CD8-positive, alpha-beta memory T cell (primary cell): Measurements from ENCODE around the gene PDGFA. TPM values are rescaled to one million over a fixed set of nuclear protein-coding genes. Genes with fewer than 3 reads are reported as not detected.
A peak's percentile ranks its signal among the peaks of the same experiment; 100 is the strongest.

Experiments
- CTCF ChIA-PET: fragments of 350-600 bp; sonication (Branson Sonifier 250); formaldehyde crosslinking; loops from one replicate; lab custom pipeline; 2021; ENCODE audit warnings: antibody characterized with exemption; lab: Charles Lee
- POLR2A ChIA-PET: fragments of 350-600 bp; sonication (Branson Sonifier 250); formaldehyde crosslinking; loops from one replicate; lab custom pipeline; 2021; ENCODE audit warnings: antibody characterized with exemption; lab: Charles Lee
- DNase-seq, 5 donors: peaks; one replicate each; pipeline versions ENCODE4 v3.0.0 to v3.0.0-alpha.2; 2020 to 2022; ENCODE audit warnings: mixed read lengths in 1 of 5
- H3K27ac ChIP-seq: one replicate; pipeline ENCODE4 v1.7.0; 2013; ENCODE audit warnings: low read depth, mild to moderate bottlenecking, low read length, moderate library complexity
- H3K27me3 ChIP-seq: 2 replicates; pipeline ENCODE4 v1.7.0; 2013; ENCODE audit warnings: low read length, mild to moderate bottlenecking; ENCODE audit not compliant: insufficient read depth, poor library complexity, severe bottlenecking
- H3K36me3 ChIP-seq: 2 replicates; pipeline ENCODE4 v1.7.0; 2013; ENCODE audit warnings: mild to moderate bottlenecking, low read length, moderate library complexity; ENCODE audit not compliant: insufficient read depth
- H3K4me1 ChIP-seq: 2 replicates; pipeline ENCODE4 v1.7.0; 2013; ENCODE audit warnings: mild to moderate bottlenecking, low read length, moderate library complexity; ENCODE audit not compliant: insufficient read depth
- H3K4me3 ChIP-seq: 2 replicates; pipeline ENCODE4 v1.7.0; 2013; ENCODE audit warnings: mild to moderate bottlenecking, low read length
- H3K9me3 ChIP-seq: 2 replicates; pipeline ENCODE4 v1.7.0; 2013; ENCODE audit warnings: mild to moderate bottlenecking, low read length
- H3K27ac Mint-ChIP-seq, 8 donors: one replicate each; pipeline ENCODE4 v1.8.0; 2020 to 2021; ENCODE audit warnings: mixed read lengths in 8 of 8, mild to moderate bottlenecking in 6 of 8, inconsistent platforms in 3 of 8, moderate library complexity in 3 of 8
- H3K27me3 Mint-ChIP-seq, 2 donors: one replicate each; pipeline ENCODE4 v1.8.0; 2020 to 2021; ENCODE audit warnings: mixed read lengths in 2 of 2, mild to moderate bottlenecking in 1 of 2, moderate library complexity in 1 of 2
- H3K36me3 Mint-ChIP-seq, 3 donors: one replicate each; pipeline ENCODE4 v1.8.0; 2020 to 2021; ENCODE audit warnings: mixed read lengths in 3 of 3, inconsistent platforms in 1 of 3, mild to moderate bottlenecking in 1 of 3
- H3K4me1 Mint-ChIP-seq, 3 donors: one replicate each; pipeline ENCODE4 v1.8.0; 2020 to 2021; ENCODE audit warnings: mixed read lengths in 3 of 3, inconsistent platforms in 1 of 3, mild to moderate bottlenecking in 1 of 3
- H3K4me3 Mint-ChIP-seq, 7 donors: one replicate each; pipeline ENCODE4 v1.8.0; 2020 to 2021; ENCODE audit warnings: mixed read lengths in 7 of 7, mild to moderate bottlenecking in 6 of 7, moderate library complexity in 4 of 7, inconsistent platforms in 2 of 7
- H3K9me3 Mint-ChIP-seq, 5 donors: one replicate each; pipeline ENCODE4 v1.8.0; 2020 to 2022; ENCODE audit warnings: mixed read lengths in 5 of 5, mild to moderate bottlenecking in 3 of 5, moderate library complexity in 2 of 5, inconsistent platforms in 1 of 5
- polyA plus RNA-seq: library from polyadenylated mRNA; unstranded; fragments of 300-500 nt; fragmentation: Illumina TruSeq; gene quantifications from one replicate; pipeline ENCODE4 v1.2.3, GENCODE V29; 2021
- total RNA-seq, 2 experiments: library from RNA; stranded (reverse); gene quantifications; one replicate each; pipeline ENCODE4 v1.2.3, GENCODE V29; 2021

PDGFA gene
- total and polyA plus RNA-seq, 3 experiments from 2014 or later: 0.68 to 11.9 (median 11.6) TPM

DNA sequence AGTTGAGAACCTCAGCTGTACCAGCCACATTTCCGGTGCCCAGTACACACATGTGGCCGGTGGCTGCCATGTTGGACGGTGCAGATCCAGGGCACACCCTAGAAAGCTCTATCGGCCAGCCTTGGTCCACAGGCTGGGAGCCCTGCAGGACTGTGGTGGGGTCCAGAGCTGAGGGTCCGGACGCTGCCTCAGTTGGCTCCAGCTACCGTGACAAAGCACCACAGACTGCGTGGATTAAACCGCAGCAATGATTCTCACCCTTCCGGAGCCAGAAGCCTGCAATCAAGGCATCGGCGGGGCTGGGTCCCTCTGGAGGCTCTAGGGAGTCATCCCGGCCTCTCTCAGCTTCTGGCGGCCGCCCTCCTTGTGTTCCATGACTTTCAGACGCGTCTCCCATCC, 50.1 kb downstream of the PDGFA start:
- Mint-ChIP-seq H3K36me3 (no peaks in the 10 kb centered on the region), H3K27me3 (peaks cover 3% of the 10 kb centered on the region in 2 donors), H3K27ac (no peak overlapping the region), H3K4me3 (no peak overlapping the region), H3K4me1 (peaks cover 3 to 12% (median 5%) of the 10 kb centered on the region in 3 donors), H3K9me3 (peaks cover 0 to 11% (median 5%) of the 10 kb centered on the region in 5 donors)
- no peaks in the 10 kb centered on the region for H3K9me3 ChIP-seq
- POLR2A ChIA-PET: no interaction called here
- H3K4me1 ChIP-seq: peaks cover 11% of the 10 kb centered on the region
- peak in 1 of 5 donors; percentile 33 for DNase-seq
- no peak overlapping the region for H3K27ac ChIP-seq
- H3K36me3 ChIP-seq: no peaks in the 10 kb centered on the region
- H3K4me3 ChIP-seq: no peak overlapping the region
- H3K27me3 ChIP-seq: no peaks in the 10 kb centered on the region
- CTCF ChIA-PET: no interaction called here

DNA sequence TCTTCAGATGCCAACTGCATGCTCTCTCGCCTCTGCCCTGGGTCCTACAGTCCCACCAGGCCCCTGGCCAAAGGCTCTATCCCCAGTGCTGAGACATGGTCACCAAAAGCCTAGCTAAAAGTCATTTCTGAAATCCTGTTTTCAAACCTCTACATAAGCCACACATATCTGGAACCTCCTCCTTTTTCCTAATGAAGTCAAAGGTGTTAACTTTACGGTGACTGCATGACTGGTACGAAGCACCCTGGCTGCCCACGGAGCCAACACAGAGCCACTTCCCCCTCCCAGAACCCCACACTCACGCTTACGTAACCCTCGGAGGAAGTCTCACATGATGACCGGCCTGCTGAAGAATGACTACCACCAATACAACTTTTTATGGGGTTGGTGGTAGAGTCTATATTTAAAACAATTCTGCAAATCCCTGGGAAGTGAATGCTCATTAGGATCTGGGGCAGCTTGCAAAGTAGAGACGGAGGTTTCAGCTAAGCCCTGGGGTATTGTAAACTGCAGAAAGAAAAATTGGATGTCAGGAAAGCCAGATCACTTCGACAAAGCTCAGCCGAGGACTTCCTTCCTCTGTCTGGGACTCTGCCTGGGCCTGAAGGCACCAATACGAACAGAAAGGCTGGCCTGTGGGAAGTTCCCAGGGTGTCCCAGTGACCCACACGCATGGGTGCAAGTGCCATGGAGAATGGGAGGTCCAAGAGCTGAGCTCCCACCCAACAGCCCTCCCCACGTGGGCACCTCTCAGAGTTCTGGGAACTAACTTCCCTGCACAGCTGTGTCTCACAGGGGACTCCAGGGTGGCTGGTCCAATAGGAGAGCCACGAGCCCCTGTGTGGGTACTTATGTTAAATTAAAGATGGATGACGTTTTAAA, 50.7 kb downstream of the PDGFA start:
- Mint-ChIP-seq H3K27ac (peak overlapping the region in 4 of 8 donors; percentile 15 to 86 (median 70)), H3K36me3 (no peaks in the 10 kb centered on the region), H3K4me1 (peaks cover 3 to 12% (median 5%) of the 10 kb centered on the region in 3 donors), H3K27me3 (peaks cover 0 to 3% of the 10 kb centered on the region in 2 donors), H3K4me3 (no peak overlapping the region), H3K9me3 (peaks cover 0 to 11% (median 2%) of the 10 kb centered on the region in 5 donors)
- no peak for DNase-seq
- H3K27ac ChIP-seq: no peak overlapping the region
- H3K36me3 ChIP-seq: no peaks in the 10 kb centered on the region
- no peaks in the 10 kb centered on the region for H3K9me3 ChIP-seq
- H3K4me1 ChIP-seq: peaks cover 11% of the 10 kb centered on the region
- H3K27me3 ChIP-seq: no peaks in the 10 kb centered on the region
- no peak overlapping the region for H3K4me3 ChIP-seq
- CTCF ChIA-PET: no interaction called here
- POLR2A ChIA-PET: no interaction called here

GRCh38 chr7:467856-468545, 51.6 kb downstream of the PDGFA start:
- Histone ChIP-seq H3K27me3 (no peaks in the 10 kb centered on the region), H3K4me3 (no peak overlapping the region), H3K27ac (no peak overlapping the region), H3K36me3 (no peaks in the 10 kb centered on the region), H3K4me1 (peaks cover 11% of the 10 kb centered on the region), H3K9me3 (no peaks in the 10 kb centered on the region)
- Mint-ChIP-seq H3K9me3 (peaks cover 0 to 11% (median 2%) of the 10 kb centered on the region in 5 donors), H3K27me3 (peaks cover 0 to 3% of the 10 kb centered on the region in 2 donors), H3K4me3 (no peak overlapping the region), H3K4me1 (peaks cover 3 to 12% (median 5%) of the 10 kb centered on the region in 3 donors), H3K27ac (peak overlapping the region in 6 of 8 donors; percentile 66 to 95 (median 83)), H3K36me3 (no peaks in the 10 kb centered on the region)
- ChIA-PET POLR2A (no interaction called here), CTCF (no interaction called here)
- DNase-seq: no peak

DNA sequence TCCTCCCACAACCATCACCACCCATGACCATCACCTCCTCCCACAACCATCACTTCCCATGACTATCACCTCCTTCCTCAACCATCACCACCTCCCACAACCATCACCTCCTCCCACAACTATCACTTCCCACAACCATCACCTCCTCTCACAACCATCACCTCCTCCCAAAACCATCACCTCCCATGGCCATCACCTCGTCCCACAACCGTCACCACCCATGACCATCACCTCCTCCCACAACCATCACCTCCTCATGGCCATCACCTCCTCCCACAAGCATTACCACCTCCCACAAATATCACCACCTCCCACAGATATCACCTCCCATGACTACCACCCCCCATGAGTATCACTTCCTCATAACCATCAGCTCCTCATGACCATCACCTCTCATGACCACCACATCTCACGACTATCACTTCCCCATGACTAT, 52.2 kb downstream of the PDGFA start:
- no peaks in the 10 kb centered on the region for H3K36me3 Mint-ChIP-seq
- Histone ChIP-seq H3K4me1 (peaks cover 11% of the 10 kb centered on the region), H3K36me3 (no peaks in the 10 kb centered on the region), H3K9me3 (no peaks in the 10 kb centered on the region), H3K27me3 (no peaks in the 10 kb centered on the region), H3K4me3 (no peak overlapping the region), H3K27ac (no peak overlapping the region)
- peaks cover 3 to 12% (median 5%) of the 10 kb centered on the region in 3 donors for H3K4me1 Mint-ChIP-seq
- peaks cover 0 to 3% of the 10 kb centered on the region in 2 donors for H3K27me3 Mint-ChIP-seq
- DNase-seq: no peak
- peak overlapping the region in 7 of 8 donors; percentile 10 to 95 (median 80) for H3K27ac Mint-ChIP-seq
- H3K4me3 Mint-ChIP-seq: peak overlapping the region in 1 of 7 donors; percentile 17
- ChIA-PET POLR2A (no interaction called here), CTCF (no interaction called here)
- H3K9me3 Mint-ChIP-seq: peaks cover 0 to 11% (median 2%) of the 10 kb centered on the region in 5 donors

GRCh38 chr7:466465-467191, 53.0 kb downstream of the PDGFA start:
- Mint-ChIP-seq H3K4me3 (no peak overlapping the region), H3K4me1 (peaks cover 3 to 12% (median 5%) of the 10 kb centered on the region in 3 donors), H3K36me3 (no peaks in the 10 kb centered on the region), H3K27ac (peak overlapping the region in 1 of 8 donors; percentile 94), H3K27me3 (peaks cover 0 to 3% of the 10 kb centered on the region in 2 donors), H3K9me3 (peaks cover 0 to 11% (median 2%) of the 10 kb centered on the region in 5 donors)
- H3K27me3 ChIP-seq: no peaks in the 10 kb centered on the region
- H3K4me3 ChIP-seq: no peak overlapping the region
- CTCF ChIA-PET: no interaction called here
- no peak for DNase-seq
- H3K27ac ChIP-seq: no peak overlapping the region
- POLR2A ChIA-PET: no interaction called here
- H3K9me3 ChIP-seq: no peaks in the 10 kb centered on the region
- no peaks in the 10 kb centered on the region for H3K36me3 ChIP-seq
- peaks cover 4% of the 10 kb centered on the region for H3K4me1 ChIP-seq

DNA sequence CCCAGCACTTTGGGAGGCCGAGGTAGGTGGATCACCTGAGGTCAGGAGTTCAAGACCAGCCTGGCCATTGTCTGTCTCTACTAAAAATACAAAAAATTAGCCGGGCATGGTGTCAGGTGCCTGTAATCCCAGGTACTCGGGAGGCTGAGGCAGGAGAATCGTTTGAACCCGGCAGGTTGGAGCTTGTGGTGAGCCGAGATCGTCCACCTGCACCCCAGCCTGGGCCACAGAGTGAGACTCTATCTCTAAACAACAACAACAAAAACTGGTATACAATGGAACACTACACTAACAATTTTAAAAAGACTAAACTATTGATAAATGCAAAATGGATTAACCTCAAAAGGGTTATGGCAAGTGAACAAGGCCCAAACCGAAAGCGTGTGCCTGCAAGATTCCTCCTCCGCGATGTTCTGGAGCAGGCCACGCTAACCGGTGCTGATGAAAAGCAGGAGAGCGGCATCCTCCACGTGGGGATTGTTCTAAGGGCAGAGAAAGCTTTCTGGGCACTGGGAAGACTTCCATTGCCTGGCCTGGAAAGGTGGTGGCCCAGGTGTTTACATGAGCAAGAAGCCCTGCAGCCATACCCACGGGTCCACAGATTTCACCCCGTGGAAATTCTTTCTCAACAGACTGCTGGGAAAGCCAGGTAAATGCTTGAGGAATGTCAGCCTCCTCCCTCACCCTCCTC, 53.8 kb downstream of the PDGFA start:
- Histone ChIP-seq H3K36me3 (no peaks in the 10 kb centered on the region), H3K4me1 (no peaks in the 10 kb centered on the region), H3K27me3 (no peaks in the 10 kb centered on the region), H3K4me3 (no peak overlapping the region), H3K9me3 (no peaks in the 10 kb centered on the region), H3K27ac (no peak overlapping the region)
- peaks cover 3 to 12% (median 5%) of the 10 kb centered on the region in 3 donors for H3K4me1 Mint-ChIP-seq
- H3K27ac Mint-ChIP-seq: peak overlapping the region in 1 of 8 donors; percentile 73
- no peak for DNase-seq
- CTCF ChIA-PET: no interaction called here
- peaks cover 0 to 3% of the 10 kb centered on the region in 2 donors for H3K27me3 Mint-ChIP-seq
- peak overlapping the region in 1 of 7 donors; percentile 21 for H3K4me3 Mint-ChIP-seq
- peaks cover 0 to 11% (median 2%) of the 10 kb centered on the region in 5 donors for H3K9me3 Mint-ChIP-seq
- POLR2A ChIA-PET: no interaction called here
- H3K36me3 Mint-ChIP-seq: no peaks in the 10 kb centered on the region
